Stimulated activated CD4-positive, alpha-beta T cell treated with anti-CD3 and anti-CD28 coated beads, Interleukin-4, amount 100 ng/mL, for 1 hour (primary cell): ENCODE measurements around the gene PRR23E.

Experiments
- DNase-seq: peaks from one replicate; pipeline ENCODE4 v3.0.0-alpha.2; 2020

The PRR23E gene

DNA sequence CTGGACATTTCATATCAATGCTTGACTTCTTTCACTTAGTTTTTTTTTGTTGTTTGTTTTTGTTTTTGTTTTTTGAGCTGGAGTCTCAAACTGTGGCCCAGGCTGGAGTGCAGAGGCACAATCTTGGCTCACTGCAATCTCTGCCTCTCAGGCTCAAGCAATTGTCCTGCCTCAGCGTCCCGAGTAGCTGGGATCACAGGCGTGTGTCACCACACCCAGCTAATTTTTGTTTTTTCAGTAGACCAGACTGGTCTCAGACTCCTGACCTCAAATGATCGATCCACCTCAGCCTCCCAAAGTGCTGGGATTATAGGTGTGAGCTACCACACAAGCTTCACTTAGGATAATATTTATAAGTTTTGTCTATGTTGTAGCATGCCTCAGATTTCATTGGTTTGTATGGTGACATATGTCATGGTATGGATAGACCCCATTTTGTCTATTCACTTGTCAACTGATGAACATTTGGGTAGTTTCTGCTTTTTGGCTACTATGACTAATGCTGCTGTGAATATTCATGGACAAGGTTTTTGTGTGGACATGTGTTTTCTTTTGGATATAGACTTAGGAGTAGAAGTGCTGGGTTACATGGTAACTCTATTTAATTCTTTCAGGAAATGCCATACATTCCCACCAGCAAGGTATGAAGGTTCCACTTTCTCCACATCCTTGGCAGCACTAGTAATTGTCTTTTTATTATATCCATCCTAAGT, 6.8 kb upstream of the PRR23E start:
- no peak for DNase-seq

DNA sequence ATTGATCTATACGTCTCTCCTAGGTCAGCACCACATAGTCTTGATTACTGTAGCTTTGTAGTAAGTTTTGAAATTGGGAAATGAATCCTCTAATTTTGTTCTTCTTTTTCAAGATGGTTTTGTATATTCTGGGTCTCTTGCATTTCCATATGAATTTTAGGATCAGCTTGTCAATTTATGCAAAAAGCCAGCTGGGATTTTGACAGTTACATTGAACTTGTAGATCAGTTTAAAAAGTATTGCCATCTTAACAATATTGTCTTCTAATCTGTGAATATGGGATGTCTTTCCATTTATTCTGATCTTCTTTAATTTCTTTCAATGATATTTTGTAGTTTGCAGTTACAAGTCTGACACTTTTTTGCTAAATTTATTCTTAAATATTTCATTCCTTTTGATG, 5.6 kb upstream of the PRR23E start:
- no peak for DNase-seq

DNA sequence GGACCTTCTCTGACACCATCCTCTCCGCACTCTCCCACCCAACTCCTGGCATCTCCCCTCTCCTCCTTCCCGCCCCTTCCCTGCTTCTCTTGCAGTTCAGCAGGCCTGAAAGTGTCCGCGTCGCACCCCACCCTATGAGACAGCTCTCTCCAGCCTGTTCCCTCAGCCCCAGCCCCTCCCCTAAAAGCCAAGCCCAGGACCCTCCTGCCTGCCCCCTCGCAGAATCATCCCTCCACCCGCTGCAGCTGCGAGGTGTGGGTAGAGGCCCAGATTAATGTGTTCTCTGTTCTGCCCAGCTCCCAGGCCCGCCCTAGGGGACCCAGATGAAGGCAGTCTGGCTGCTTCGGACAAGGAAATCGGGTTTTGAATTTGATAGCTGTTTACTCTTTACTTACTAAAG, 410 bp downstream of the PRR23E start:
- DNase-seq: no peak

DNA sequence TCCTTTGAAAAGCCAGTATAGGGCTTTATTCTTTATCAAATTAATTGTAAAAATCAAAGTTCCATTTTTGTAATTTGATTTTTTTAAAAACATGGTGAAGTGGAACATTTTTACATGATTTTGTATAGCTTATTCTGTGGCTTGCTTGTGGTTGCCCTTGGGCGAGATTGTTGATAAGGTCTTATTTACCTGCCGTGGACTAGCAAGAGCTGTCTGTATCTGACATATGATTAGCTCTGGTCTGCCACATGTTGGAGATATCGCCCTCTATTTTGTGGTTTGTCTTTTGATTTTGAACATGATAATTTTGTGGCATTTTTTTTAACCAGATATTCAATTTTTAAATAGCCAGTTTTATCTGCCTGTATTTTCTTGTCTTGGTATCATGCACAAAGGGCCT, 844 bp downstream of the PRR23E start:
- no peak for DNase-seq

DNA sequence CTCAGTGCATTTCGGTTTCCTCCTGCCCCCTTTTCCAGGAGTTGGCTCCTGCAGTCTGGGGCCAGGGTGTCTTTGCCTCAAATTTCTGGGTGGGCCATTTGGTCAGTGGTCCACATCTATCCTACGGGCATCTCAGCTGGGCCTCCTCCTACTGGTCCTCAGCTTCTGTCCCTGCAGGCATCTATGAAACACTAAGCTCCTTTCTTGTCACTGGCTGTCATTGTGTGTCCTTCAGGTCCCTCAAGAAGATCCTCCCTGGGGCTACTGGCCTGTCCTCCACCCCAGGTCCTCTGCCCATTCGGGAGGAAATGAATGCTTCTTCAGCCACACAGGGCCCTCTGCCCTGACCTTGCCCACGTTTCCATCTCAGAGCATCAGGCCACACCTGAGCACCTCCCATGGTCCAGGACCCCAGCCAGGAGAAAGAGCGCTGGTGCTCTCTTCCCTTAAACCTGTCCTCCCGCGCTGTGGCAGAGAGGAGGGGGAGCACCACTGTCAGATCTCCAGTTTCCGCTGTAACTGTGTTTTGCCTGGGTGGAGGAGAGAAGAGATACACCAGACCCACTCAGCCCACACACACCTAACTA, 1.8 kb downstream of the PRR23E start:
- DNase-seq: no peak

DNA sequence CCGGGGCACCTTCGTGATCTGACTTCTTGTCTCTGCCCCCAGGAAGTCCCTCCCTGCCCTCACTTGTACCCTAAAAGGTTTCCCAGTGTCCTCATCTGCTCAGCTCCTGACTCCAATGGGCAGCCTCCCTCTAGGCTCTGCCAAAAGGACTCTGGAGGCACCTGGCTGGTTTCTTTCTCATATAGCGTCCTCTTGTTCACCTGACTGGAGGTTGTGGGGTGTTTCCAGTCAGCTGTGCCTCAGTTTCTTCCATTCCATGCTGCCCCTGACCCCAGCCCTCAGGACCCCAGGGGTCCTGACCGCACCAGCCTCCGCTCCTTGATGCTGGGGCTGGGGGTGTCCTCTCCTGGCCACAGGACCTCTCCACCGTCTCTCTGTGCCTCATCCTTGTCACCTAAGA, 2.5 kb downstream of the PRR23E start:
- DNase-seq: no peak

DNA sequence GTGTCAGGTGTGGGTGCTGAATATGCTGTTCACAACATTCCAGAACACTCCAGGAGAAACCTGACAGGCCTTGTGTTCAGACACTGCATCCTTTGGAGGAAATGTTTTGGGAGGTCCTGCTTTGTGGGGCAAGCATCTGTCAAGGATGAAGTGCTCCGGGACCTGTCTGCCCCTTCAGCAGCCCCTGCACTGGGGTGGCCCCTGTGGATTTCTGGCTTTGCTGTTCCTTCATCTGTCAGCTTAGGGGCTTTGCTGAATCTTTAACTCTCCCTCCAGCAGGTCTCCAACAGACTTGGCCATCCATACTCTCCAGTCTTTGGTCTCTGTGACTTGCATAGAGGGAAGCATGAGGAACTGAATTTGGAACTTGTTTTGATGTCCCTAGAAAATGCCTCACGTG, 3.1 kb downstream of the PRR23E start:
- no peak for DNase-seq

DNA sequence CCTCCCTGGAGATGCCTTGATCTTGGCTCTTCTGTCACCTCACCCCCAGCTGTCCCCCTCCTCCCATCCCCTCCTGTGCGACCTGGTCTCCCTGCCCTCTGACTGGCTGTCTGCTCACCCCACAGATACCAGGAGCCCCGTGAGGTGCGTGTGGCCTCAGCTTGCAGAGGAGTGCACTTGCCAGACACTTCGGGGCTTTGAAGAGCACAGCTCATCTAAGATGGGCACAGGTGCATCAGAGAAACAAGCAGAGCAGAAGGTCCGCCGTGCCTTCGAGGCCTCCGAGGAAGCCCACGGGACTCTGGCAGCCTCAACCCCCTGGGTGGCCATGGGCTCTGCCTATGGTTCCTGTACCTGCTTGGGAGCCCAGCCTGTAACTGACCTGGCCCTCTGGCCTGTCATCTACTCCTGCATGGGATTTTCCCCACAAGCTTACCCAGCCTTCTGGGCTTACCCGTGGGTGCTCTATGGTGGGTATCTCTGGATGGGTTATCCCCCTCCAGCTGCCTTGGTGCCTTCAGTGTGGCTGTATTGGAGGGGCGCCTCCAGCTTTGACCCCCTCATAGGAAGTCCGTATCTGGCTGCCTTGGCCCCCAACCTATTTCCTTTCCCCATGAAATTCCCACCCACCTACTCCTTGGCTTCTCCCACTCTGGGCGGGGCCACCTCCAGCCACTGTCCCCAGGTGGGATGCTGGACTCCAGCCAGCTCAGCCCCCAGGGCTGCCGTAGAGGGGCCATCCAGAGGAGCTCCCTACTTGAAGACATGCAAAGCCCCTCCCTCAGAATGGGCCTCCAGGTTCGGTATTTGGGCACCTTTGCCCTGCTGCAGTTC, 3.8 kb downstream of the PRR23E start:
- DNase-seq: no peak

DNA sequence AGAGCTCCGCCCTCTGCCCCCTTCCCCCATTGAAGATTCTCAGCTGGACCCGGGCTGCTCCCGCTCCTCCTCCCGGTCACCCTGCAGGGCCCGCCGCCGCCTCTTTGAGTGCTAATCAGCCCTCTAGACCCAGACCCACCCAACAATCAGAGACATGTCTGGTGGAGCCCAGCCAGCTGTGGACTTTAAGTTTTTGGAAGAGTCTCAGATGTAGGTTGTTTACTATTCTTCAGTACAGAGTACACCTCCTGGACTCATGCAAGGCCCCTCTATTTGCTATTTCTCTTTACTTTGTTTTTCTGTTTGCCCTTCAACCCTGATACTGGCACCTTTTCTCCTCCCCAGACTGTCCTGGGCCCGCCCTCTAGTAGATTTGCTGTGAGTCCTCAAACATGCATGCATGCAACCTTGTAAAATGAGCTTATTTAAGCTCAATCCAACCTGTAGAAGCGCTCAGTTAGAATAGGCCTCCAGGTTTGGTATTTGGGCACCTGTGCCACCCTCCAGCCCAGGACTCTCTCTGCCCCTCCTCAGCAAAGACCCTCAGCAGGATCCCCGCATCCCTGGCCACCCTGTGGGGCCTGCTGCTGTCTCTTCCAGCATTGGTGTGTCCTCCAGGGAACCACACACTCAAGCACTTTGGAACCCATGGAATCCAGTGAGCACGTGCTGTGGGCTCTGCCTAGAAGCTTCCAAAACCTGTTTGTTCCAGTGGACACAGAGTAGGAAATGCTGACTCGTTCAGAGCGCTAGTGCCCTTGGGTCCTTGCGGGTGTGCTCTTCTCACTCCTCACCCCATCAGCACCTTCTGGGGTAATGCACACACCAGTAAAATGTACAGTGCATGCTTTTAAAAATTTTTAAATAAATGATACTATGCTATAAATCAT, 4.6 kb downstream of the PRR23E start:
- no peak for DNase-seq

DNA sequence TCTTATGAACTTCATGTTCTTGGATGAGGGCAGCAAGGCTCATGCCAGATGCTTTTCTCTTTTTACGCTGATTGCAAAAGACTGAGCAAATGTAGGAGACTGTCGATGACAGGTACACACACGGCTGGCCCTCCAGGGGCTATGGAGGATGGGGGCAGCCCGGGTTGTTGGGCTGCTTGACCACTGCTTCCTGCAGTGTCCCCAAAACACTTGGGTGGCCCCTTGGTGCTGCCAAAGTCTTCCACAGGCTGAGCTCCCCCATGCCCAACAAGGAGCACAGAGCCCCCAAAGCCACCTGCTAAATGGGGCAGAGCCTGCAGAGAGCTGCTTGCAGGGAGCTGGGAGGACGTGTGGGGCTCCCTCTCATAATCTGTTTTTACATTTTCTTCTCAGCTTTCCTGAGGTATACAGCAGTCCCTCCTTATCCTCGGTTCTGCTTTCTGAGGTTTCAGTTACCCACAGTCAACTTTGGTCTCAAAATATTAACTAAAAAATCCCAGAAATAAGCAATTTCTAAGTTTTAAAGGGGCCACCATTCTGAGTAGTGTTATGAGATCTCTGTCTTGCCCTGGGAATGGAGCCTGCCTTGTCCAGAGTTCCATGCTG, 7.3 kb downstream of the PRR23E start:
- DNase-seq: no peak

DNA sequence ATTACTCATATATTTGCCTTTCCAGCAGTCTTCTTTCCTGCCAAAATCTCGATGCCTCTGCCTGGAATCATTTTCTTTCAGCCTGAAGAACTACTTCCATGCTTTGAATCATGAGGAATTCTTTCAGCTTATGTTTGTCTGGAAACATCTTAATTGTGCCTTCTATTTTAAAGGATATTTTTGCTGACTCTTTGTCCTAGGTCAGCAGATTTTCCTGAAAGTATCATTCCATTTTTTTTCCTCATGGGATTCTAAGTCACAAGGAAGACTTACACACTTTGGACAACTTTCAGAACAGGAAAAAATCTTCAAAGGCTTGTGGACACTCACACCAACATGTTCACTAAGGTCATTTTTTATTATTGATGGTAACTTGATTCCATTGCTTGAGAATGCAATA, 10.1 kb downstream of the PRR23E start:
- DNase-seq: no peak

DNA sequence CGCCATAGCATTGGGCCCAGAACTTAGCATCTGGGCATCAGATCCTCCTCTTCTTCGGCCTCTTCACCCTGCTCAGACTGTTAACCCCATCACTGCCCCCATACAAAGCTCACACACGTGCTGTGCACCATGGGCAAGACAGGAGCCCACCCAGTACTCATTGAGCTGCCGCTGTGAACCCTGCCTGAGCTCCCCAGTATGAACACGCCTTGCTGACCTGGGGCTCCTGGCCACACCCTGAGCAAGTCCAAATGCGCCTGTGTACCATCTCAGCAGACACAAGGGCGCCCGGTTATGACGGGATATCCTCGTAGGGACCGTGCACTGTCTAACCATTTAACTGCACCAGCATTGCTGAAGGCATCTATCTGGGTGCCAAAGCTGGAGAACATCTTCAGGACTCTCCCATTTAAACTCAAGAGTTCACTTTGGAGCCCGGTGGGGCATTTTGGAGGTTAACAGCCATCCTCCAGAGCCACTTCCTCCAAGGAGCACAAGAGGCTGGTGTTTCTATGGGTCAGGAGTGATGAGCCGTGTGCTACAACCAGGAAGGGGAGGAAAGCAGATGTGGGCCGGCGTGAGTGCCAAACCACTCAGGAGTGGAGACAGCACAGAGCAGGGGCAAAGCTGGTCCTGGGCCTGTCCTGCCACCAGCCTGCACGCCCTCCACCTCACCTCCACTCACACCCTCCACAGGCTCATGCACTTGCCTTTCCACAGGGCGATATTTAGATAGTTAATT, 12.1 kb downstream of the PRR23E start:
- DNase-seq: no peak

DNA sequence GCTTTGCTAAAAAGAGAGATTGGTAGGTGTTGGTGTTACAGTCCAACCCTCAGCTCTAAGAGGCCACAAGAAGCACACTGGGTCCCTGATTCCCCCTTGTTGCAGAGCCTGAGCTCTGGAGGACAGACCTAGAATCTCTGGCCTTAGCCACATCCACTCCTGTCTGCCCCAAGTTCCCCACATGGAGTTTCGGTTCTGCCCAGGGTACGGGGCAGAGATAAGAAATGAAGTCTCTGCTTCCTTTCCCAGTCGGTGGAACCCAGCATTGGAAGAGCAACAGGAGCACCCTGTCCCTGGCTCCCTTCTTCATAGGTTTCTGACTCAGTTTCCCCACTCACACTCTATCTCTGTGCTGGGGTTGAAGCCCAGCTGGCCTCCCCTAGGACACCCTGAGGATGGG, 13.2 kb downstream of the PRR23E start:
- DNase-seq: no peak

DNA sequence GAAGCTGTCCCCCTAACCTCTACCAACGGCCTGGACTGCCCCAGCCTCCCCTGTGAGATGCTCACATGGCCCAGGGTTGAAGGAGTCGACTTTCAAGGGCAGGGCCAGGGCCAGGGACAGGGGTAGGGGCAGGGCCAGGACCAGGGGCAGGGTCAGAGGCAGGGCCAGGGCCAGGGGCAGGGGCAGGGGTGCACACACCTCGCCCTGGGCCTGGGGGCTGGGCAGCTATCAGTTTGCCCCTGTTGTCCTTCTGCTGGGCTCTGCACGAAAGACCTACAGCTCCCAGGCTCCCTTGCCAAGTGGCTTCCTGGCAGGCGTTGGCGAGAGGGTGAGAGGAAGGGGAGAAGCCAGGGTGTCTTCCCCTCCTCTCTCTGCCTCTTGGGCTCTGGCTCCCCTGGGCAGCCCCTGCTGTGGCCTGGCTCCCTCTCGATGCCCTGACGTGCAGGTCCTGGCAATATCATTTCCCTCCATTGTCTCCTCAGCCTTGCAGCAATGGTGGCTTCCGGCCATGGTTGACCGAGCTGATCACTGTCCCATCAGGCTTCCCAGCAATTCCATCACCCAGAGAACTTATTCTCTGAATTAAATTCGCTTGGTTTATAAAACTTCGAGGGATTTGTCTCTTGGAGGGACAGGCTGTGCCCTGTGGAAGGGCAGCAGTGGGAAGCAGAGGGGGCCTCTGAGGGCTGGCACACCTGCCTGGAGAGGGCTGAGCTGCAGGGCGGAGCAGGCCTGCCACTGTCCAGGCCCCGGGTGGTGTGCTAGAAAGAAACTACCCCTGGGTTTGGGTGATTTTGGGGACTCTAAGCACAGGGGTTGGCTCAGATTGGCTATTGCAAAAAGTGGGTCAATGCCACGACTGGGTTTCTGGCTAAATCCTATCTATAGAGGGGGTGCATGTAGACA, 13.9 kb downstream of the PRR23E start:
- no peak for DNase-seq

DNA sequence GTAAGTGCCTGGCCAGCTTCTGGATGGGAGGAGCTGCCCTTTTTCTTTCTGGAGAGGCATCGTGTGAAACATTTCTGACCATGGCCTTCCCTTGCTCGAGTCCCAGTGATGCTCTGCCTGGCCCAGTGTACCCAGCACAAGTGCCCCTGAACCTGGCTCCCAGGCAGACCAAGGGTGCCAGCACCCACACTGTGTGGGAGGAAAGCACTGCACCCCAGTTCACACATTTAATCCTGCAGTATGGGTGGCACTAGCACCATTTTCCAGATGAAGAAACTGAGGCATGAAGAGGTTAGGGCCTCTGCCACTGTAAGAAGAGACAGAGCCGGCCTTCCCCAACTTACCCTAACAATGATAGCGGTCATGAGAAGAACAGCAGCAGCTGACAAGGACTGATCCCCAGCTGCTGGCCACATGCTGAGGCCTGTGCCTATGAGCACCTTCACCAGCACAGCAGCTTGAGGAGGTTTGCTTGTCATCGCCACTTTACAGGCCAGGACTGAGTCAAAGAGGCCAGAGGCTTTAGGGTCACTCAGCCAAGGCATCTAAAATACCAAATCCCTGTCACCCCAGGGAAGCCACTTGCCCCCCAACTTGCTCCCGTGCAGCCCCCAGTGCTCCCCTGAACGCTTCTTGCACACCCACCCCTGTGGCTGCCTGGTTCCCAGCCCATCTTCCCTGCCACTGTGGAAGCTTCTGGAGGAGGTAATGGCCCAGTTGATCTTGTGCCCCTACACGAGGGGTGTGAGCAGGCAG, 15.0 kb downstream of the PRR23E start:
- no peak for DNase-seq

DNA sequence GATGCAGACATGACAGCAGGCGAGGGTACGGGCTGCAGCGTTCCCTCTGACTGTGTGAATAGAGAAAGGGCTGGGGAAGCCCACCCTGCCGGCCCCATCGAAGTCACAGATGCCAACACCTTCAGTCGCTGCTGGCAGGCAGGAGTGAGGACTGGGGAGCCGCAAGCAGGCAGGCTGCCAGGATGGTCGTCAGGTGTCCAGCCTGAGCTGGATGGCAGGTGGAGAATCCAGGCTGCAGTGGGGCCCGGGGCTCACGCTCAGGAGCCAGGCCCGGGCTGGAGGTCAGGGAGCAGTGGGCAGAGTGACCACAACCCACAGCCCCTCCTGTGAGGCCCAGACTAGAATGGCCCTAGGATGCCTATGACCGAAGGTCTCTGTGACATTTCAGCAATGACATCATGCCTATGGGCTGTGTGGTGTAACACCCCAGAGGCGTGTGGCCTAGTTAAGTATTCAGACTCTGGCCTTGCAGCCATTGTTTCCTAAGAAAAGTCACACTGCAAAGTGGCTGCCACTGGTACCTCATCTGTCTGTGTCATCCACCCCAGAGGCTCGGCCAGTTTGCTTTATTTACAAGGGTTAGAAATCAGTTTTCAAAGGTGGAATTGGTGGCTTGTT, 15.7 kb downstream of the PRR23E start:
- no peak for DNase-seq

DNA sequence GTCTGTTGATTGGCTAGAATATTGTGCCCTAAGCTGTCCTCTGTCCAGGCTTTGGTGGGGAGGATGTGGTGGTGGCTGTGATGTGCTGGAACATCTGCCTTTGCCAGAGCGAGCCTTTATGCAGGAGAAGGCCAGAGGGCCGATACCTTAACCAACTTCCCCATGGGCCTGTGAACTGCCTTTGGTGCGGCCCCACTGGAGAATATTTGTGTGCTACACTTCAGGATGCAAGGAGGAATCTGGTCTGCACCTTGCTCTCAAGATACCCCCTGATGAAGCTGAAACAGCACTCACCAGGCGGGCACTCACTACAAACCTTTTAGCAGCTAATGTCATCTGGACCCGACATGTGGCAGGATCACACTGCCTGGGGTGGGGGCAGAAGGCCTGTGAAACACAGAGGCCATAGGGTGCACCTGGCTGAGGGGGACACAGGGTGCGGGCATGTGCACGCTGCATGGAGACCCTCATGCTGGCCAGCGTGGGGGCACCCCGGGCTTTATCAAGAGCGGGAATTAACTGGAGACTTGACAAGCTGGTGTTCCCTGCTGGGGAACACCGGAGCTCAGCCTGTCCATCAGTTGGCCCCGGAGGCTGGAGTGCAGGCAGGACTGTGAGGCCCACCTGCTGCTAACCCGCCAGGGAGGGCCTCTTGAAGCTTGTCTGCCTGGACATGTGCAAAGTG, 16.4 kb downstream of the PRR23E start:
- DNase-seq: no peak

DNA sequence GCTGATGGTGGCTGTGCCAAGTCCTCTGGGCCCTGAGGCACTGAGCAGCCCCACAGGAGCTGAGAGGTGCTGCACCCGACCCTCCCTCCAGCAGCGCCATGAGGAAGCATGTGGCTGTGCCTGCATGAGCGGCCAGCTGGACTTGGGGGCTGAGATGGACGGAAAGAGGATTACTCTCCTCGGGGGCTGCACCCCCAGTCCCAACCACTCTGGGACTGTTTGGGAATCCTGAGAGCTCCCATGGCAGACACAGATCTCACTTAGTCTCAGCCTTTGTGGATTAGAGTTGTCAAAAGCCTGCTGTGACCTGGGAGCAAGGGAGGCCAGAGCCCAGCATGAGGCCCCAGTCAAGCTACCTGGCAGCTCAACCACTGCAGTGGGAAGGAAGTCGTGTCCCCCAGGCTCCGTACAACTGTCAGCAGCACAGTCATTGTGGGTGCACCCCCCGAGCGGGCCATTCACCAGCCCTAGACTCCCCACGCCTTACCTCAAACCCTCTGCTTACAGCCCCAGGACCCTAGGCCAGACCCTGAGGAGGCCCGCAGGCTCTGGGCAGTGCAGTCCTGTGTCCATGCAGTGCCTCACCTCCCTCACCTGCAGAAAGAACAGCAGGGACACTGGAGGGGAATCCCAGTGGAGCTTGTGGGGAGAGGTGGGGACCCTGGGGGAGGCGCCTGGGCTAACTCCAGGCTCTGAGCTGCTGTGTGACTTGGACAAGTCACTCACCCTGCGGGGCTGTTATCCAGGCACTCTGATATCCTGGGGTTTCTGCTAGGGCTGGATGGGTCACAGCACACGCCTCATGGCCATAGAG, 17.1 kb downstream of the PRR23E start:
- no peak for DNase-seq
